ENCODE data around the gene HES5.

Gene HES5

GRCh38 chr1:2506007-2506860, 23.8 kb downstream of the HES5 start:
- Histone ChIP-seq H3K4me2 (ENCODE audit: low read length) (no peak overlapping the region), H3K9ac (ENCODE audit: low read depth, low read length) (no peak overlapping the region), H3K4me3 (ENCODE audit: low read length) (no peak overlapping the region), H3K9me3 (replicated peaks; ENCODE audit: low read length) (no peaks in the 10 kb centered on the region), H3K36me3 (ENCODE audit: insufficient read depth, low read length) (peaks cover 28% of the 10 kb centered on the region), H3K4me1 (ENCODE audit: control insufficient read depth, insufficient read depth, low read length) (peaks cover 23% of the 10 kb centered on the region), H3K27me3 (ENCODE audit: control insufficient read depth, insufficient read depth, low read length) (peaks cover 11% of the 10 kb centered on the region)

GRCh38 chr1:2505461-2505994, 24.5 kb downstream of the HES5 start:
- peaks cover 11% of the 10 kb centered on the region for H3K27me3 ChIP-seq (ENCODE audit: control insufficient read depth, insufficient read depth, low read length)
- no peak overlapping the region for H3K4me2 ChIP-seq (ENCODE audit: low read length)
- H3K4me3 ChIP-seq (ENCODE audit: low read length): no peak overlapping the region
- no peaks in the 10 kb centered on the region for H3K9me3 ChIP-seq (replicated peaks; ENCODE audit: low read length)
- H3K9ac ChIP-seq (ENCODE audit: low read depth, low read length): no peak overlapping the region
- peaks cover 23% of the 10 kb centered on the region for H3K36me3 ChIP-seq (ENCODE audit: insufficient read depth, low read length)
- H3K4me1 ChIP-seq (ENCODE audit: control insufficient read depth, insufficient read depth, low read length): peaks cover 26% of the 10 kb centered on the region

DNA sequence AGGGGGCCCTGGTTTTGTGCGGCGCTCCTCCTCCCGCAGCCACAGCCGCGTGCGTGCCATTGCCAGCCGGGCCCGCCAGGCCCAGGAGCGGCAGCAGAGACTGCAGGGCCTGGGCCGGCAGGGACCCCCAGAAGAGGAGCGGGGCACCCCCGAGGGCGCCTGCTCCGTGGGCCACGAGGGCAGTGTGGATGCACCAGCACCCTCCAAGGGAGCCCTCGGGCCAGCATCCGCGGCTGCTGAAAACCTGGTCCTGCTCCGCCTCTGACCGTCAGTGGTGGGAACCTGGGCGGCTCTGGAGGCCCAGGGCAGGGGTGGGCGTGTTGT, 25.2 kb downstream of the HES5 start:
- no peak overlapping the region for H3K9ac ChIP-seq (ENCODE audit: low read depth, low read length)
- peaks cover 31% of the 10 kb centered on the region for H3K4me1 ChIP-seq (ENCODE audit: control insufficient read depth, insufficient read depth, low read length)
- H3K4me2 ChIP-seq (ENCODE audit: low read length): no peak overlapping the region
- H3K9me3 ChIP-seq (replicated peaks; ENCODE audit: low read length): no peaks in the 10 kb centered on the region
- H3K36me3 ChIP-seq (ENCODE audit: insufficient read depth, low read length): peaks cover 21% of the 10 kb centered on the region
- no peak overlapping the region for H3K4me3 ChIP-seq (ENCODE audit: low read length)
- H3K27me3 ChIP-seq (ENCODE audit: control insufficient read depth, insufficient read depth, low read length): peaks cover 11% of the 10 kb centered on the region

GRCh38 chr1:2504225-2504948, 25.7 kb downstream of the HES5 start:
- Histone ChIP-seq H3K4me1 (ENCODE audit: control insufficient read depth, insufficient read depth, low read length) (peaks cover 31% of the 10 kb centered on the region), H3K4me2 (ENCODE audit: low read length) (no peak overlapping the region), H3K36me3 (ENCODE audit: insufficient read depth, low read length) (peaks cover 16% of the 10 kb centered on the region), H3K4me3 (ENCODE audit: low read length) (no peak overlapping the region), H3K9me3 (replicated peaks; ENCODE audit: low read length) (no peaks in the 10 kb centered on the region), H3K9ac (ENCODE audit: low read depth, low read length) (no peak overlapping the region), H3K27me3 (ENCODE audit: control insufficient read depth, insufficient read depth, low read length) (peaks cover 11% of the 10 kb centered on the region)

- no peak overlapping the region for H3K4me3 ChIP-seq (ENCODE audit: low read length)
- no peaks in the 10 kb centered on the region for H3K9me3 ChIP-seq (replicated peaks; ENCODE audit: low read length)
- peaks cover 9% of the 10 kb centered on the region for H3K36me3 ChIP-seq (ENCODE audit: insufficient read depth, low read length)
- H3K9ac ChIP-seq (ENCODE audit: low read depth, low read length): no peak overlapping the region
- H3K27me3 ChIP-seq (ENCODE audit: control insufficient read depth, insufficient read depth, low read length): peaks cover 15% of the 10 kb centered on the region
- H3K4me2 ChIP-seq (ENCODE audit: low read length): no peak overlapping the region
- H3K4me1 ChIP-seq (ENCODE audit: control insufficient read depth, insufficient read depth, low read length): peaks cover 31% of the 10 kb centered on the region
Measured at GRCh38 chr1:2503554-2504224, 26.4 kb downstream of the HES5 start.

DNA sequence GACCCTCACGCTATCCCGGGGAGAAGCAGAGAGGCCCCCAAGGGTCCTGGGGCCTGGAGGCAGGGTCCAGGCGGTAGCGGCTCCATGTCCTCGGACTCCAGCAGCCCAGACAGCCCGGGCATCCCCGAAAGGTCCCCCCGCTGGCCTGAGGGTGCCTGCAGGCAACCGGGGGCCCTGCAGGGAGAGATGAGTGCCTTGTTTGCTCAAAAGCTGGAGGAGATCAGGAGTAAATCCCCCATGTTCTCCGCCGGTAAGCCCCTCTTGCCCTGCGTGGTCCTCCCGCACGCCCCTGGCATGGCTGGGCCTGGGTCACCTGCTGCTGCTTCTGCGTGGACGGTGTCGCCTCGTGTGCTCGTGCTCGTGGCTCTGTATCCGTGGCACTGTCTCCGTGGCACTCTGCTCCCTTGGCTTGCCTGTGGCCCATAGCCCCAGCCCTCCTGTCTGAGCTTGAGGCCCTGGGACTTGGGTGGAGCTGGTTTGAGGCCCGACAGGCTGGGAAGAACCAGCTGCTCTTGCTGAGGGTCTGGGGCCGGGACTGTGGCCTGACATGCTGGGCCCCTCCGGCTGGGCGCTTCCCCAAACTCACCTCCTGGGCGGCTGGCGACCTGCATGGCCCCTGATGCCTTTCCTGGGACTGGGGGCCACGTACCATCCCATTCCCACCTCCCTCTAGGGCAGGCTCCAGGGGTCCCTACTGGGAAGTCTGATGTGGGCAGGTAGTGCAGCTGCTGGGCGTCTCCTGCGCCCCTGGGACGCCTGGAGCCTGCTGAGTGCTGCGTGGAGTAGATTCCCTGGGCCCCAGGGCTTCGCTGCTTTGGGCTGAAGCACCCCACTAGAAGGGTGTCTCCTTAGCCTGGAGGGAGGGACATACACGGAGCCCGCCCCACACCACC, 27.2 kb downstream of the HES5 start:
- no peaks in the 10 kb centered on the region for H3K9me3 ChIP-seq (replicated peaks; ENCODE audit: low read length)
- H3K4me1 ChIP-seq (ENCODE audit: control insufficient read depth, insufficient read depth, low read length): peaks cover 31% of the 10 kb centered on the region
- no peak overlapping the region for H3K9ac ChIP-seq (ENCODE audit: low read depth, low read length)
- no peak overlapping the region for H3K4me3 ChIP-seq (ENCODE audit: low read length)
- H3K27me3 ChIP-seq (ENCODE audit: control insufficient read depth, insufficient read depth, low read length): peaks cover 15% of the 10 kb centered on the region
- H3K36me3 ChIP-seq (ENCODE audit: insufficient read depth, low read length): peaks cover 5% of the 10 kb centered on the region
- H3K4me2 ChIP-seq (ENCODE audit: low read length): no peak overlapping the region

DNA sequence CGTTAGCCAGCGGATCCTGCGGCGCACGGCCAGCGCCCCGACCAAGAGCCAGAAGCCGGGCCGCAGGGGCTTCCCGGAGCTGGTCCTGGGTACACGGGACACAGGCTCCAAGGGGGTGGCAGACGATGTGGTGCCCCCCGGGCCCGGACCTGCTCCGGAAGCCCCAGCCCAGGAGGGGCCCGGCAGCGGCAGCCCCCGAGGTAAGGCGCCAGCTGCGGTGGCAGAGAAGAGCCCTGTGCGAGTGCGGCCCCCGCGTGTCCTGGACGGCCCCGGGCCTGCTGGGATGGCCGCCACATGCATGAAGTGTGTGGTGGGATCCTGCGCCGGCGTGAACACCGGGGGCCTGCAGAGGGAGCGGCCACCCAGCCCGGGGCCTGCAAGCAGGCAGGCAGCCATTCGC, 27.9 kb downstream of the HES5 start:
- Histone ChIP-seq H3K36me3 (ENCODE audit: insufficient read depth, low read length) (no peaks in the 10 kb centered on the region), H3K4me2 (ENCODE audit: low read length) (no peak overlapping the region), H3K9me3 (replicated peaks; ENCODE audit: low read length) (no peaks in the 10 kb centered on the region), H3K27me3 (ENCODE audit: control insufficient read depth, insufficient read depth, low read length) (peaks cover 16% of the 10 kb centered on the region), H3K4me3 (ENCODE audit: low read length) (no peak overlapping the region), H3K9ac (ENCODE audit: low read depth, low read length) (no peak overlapping the region), H3K4me1 (ENCODE audit: control insufficient read depth, insufficient read depth, low read length) (peaks cover 28% of the 10 kb centered on the region)

DNA sequence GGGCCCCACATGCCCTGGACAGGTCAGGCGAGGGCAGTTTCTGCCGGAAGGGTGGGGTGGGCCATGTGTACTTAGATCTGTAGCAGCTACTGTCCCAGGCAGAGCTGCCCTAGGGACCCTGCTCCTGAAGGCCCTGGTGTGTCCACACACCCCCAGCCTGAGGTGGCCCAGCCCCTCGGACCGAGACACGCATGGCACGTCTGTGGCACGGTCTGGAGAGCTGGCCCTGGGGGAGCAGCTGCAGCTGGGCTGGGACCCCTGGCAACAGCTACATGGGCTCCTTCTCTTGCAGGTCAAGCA, 28.3 kb downstream of the HES5 start:
- H3K4me3 ChIP-seq (ENCODE audit: low read length): no peak overlapping the region
- H3K4me2 ChIP-seq (ENCODE audit: low read length): no peak overlapping the region
- H3K36me3 ChIP-seq (ENCODE audit: insufficient read depth, low read length): no peaks in the 10 kb centered on the region
- peaks cover 21% of the 10 kb centered on the region for H3K27me3 ChIP-seq (ENCODE audit: control insufficient read depth, insufficient read depth, low read length)
- peaks cover 23% of the 10 kb centered on the region for H3K4me1 ChIP-seq (ENCODE audit: control insufficient read depth, insufficient read depth, low read length)
- no peaks in the 10 kb centered on the region for H3K9me3 ChIP-seq (replicated peaks; ENCODE audit: low read length)
- H3K9ac ChIP-seq (ENCODE audit: low read depth, low read length): no peak overlapping the region

DNA sequence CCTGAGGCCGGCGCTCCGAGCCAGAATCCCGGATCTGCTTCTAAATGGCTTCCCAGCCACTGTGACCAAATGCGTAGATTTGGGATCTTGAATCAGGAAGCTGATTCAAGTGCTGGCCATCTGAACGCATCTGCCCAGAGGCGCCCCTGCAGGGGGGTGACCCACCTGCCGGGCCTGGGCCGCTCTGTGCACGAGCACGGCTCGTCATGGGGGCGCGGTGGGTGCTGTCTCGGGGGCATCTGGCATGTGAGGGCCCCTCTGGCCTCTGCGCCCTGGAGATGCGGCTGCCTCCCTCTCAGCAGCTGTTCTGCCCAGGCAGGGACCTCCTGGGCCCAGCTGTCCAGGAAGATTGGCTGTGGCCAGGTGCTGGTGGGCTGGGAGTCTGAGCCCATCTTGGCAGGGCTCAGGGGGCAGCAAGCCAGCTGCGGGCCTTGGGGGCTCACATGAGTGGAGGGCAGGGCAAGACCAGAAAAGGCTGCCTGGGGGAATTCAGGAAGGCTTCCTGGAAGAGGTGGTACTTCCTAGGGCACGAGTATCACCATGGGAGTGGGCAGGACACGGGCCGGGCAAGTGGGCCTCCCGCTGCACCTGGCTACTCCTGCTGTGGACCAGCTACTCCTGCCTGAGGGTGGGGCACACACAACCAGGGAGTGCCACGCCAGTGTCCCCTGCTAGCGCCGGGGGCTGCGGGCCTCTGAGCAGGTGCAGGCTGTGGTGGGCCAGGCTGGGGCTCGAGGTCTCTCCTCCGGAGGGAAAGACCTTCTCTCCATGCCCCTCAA, 28.8 kb downstream of the HES5 start:
- Histone ChIP-seq H3K4me2 (ENCODE audit: low read length) (no peak overlapping the region), H3K9ac (ENCODE audit: low read depth, low read length) (no peak overlapping the region), H3K36me3 (ENCODE audit: insufficient read depth, low read length) (no peaks in the 10 kb centered on the region), H3K4me1 (ENCODE audit: control insufficient read depth, insufficient read depth, low read length) (peaks cover 19% of the 10 kb centered on the region), H3K9me3 (replicated peaks; ENCODE audit: low read length) (no peaks in the 10 kb centered on the region), H3K27me3 (ENCODE audit: control insufficient read depth, insufficient read depth, low read length) (peaks cover 22% of the 10 kb centered on the region), H3K4me3 (ENCODE audit: low read length) (no peak overlapping the region)

GRCh38 chr1:2499986-2500596, 30.0 kb downstream of the HES5 start:
- no peaks in the 10 kb centered on the region for H3K36me3 ChIP-seq (ENCODE audit: insufficient read depth, low read length)
- H3K9ac ChIP-seq (ENCODE audit: low read depth, low read length): no peak overlapping the region
- peaks cover 19% of the 10 kb centered on the region for H3K4me1 ChIP-seq (ENCODE audit: control insufficient read depth, insufficient read depth, low read length)
- H3K27me3 ChIP-seq (ENCODE audit: control insufficient read depth, insufficient read depth, low read length): peaks cover 24% of the 10 kb centered on the region
- H3K4me2 ChIP-seq (ENCODE audit: low read length): no peak overlapping the region
- no peaks in the 10 kb centered on the region for H3K9me3 ChIP-seq (replicated peaks; ENCODE audit: low read length)
- no peak overlapping the region for H3K4me3 ChIP-seq (ENCODE audit: low read length)
